H1 (cell line): ENCODE data around the gene MOCS1. TPM values are rescaled to one million over a fixed set of nuclear protein-coding genes. Genes with fewer than 3 reads are reported as not detected.

Source experiments
- CTCF ChIA-PET: fragments of 300-600 bp; sonication (Branson Sonifier 250); formaldehyde crosslinking; loops from one replicate; lab custom pipeline; 2021; ENCODE audit not compliant: partially characterized antibody; lab: Charles Lee
- POLR2A ChIA-PET: fragments of 300-600 bp; sonication (Branson Sonifier 250); formaldehyde crosslinking; loops from one replicate; lab custom pipeline; 2021; ENCODE audit warnings: inconsistent platforms; ENCODE audit not compliant: partially characterized antibody; lab: Charles Lee
- DNase-seq, 2 experiments: peaks; one replicate each; pipeline versions ENCODE4 v3.0.0 to v3.0.0-alpha.2; 2010 to 2022; ENCODE audit warnings: low spot score in 2 of 2, low read depth in 1 of 2, mixed read lengths in 1 of 2
- FAIRE-seq: peaks from 2 replicates; lab custom pipeline; 2011; peaks lifted over from hg19 to GRCh38; lab: Jason Lieb, UNC
- H2AFZ ChIP-seq: 2 replicates; pipeline ENCODE4 v1.8.1; 2012; ENCODE audit warnings: low read length, inconsistent platforms
- H2AK5ac ChIP-seq: 2 replicates; pipeline ENCODE4 v1.6.1; 2013; ENCODE audit warnings: low read depth, low read length
- H2BK120ac ChIP-seq: replicated peaks from 2 replicates; pipeline ENCODE3; 2013; ENCODE audit warnings: low read depth, low read length, inconsistent platforms
- H2BK12ac ChIP-seq: 2 replicates; pipeline ENCODE4 v1.6.1; 2013; ENCODE audit warnings: low read depth, low read length
- H2BK15ac ChIP-seq: 2 replicates; pipeline ENCODE4 v1.6.1; 2013; ENCODE audit warnings: low read length
- H2BK20ac ChIP-seq: 2 replicates; pipeline ENCODE4 v1.6.1; 2013; ENCODE audit warnings: low read length
- H2BK5ac ChIP-seq: 2 replicates; pipeline ENCODE4 v1.6.1; 2013; ENCODE audit warnings: low read depth, low read length
- H3K14ac ChIP-seq: 2 replicates; pipeline ENCODE4 v1.6.1; 2013; ENCODE audit warnings: inconsistent platforms; ENCODE audit not compliant: insufficient read length
- H3K18ac ChIP-seq: 2 replicates; pipeline ENCODE4 v1.6.1; 2013; ENCODE audit warnings: low read length; ENCODE audit errors: extremely low read depth
- H3K23ac ChIP-seq: 2 replicates; pipeline ENCODE4 v1.6.1; 2013; ENCODE audit warnings: inconsistent platforms; ENCODE audit not compliant: insufficient read length
- H3K23me2 ChIP-seq: 2 replicates; pipeline ENCODE4 v1.6.1; 2013; ENCODE audit warnings: low read depth, low read length
- H3K27ac ChIP-seq: 2 replicates; pipeline ENCODE4 v1.6.1; 2011; ENCODE audit warnings: low read depth, low read length, inconsistent platforms
- H3K27me3 ChIP-seq, 4 experiments: replicated peaks in 1 of 4; 1 replicate in 1 of 4; 2 replicates in 3 of 4; pipeline versions ENCODE4 v1.6.1 to v1.8.1; 2011 to 2013; ENCODE audit warnings: low read length in 3 of 4, mild to moderate bottlenecking in 3 of 4, inconsistent platforms in 2 of 4, mixed read lengths in 2 of 4, moderate library complexity in 1 of 4; ENCODE audit not compliant: control insufficient read depth in 3 of 4, insufficient read depth in 3 of 4; ENCODE audit errors: extremely low read depth in 1 of 4
- H3K36me3 ChIP-seq, 4 experiments: 2 replicates each; pipeline versions ENCODE4 v1.6.1 to v1.8.1; 2011 to 2013; ENCODE audit warnings: mild to moderate bottlenecking in 4 of 4, low read length in 3 of 4, moderate library complexity in 2 of 4, control low read depth in 1 of 4, inconsistent platforms in 1 of 4; ENCODE audit not compliant: insufficient read depth in 4 of 4, control insufficient read depth in 2 of 4
- H3K4ac ChIP-seq: replicated peaks from 2 replicates; pipeline ENCODE3; 2013; ENCODE audit warnings: low read length, low read depth, mixed read lengths, inconsistent platforms; ENCODE audit not compliant: insufficient read length
- H3K4me1 ChIP-seq, 4 experiments: replicated peaks in 1 of 4; 1 replicate in 1 of 4; 2 replicates in 3 of 4; pipeline versions ENCODE4 v1.6.1 to v1.8.1; 2011 to 2013; ENCODE audit warnings: low read length in 3 of 4, inconsistent platforms in 2 of 4, mixed read lengths in 1 of 4; ENCODE audit not compliant: insufficient read depth in 4 of 4, control insufficient read depth in 3 of 4
- H3K4me2 ChIP-seq, 2 experiments: 2 replicates each; pipeline versions ENCODE4 v1.6.1 to v1.8.1; 2011 to 2013; ENCODE audit warnings: low read depth in 2 of 2, low read length in 2 of 2, control low read depth in 1 of 2, inconsistent platforms in 1 of 2, mild to moderate bottlenecking in 1 of 2; ENCODE audit not compliant: insufficient read depth in 1 of 2
- H3K4me3 ChIP-seq, 4 experiments: fragments of 200-600, 300-600 bp in 1 of 4; sonication (generic), shearing (Covaris generic), sonication (Bioruptor Twin) in 1 of 4; 2 replicates each; pipeline versions ENCODE4 v1.5.1 to v1.8.1; 2011 to 2016; ENCODE audit warnings: low read length in 4 of 4, low read depth in 3 of 4, control low read depth in 2 of 4, inconsistent platforms in 2 of 4, mild to moderate bottlenecking in 2 of 4, mixed read lengths in 1 of 4, moderate library complexity in 1 of 4; ENCODE audit not compliant: insufficient read depth in 2 of 4; ENCODE audit errors: extremely low read depth in 1 of 4
- H3K56ac ChIP-seq: replicated peaks from 2 replicates; pipeline ENCODE3; 2013; ENCODE audit warnings: low read depth, mild to moderate bottlenecking, mixed read lengths, low read length, inconsistent platforms; ENCODE audit not compliant: insufficient read length
- H3K79me1 ChIP-seq: 2 replicates; pipeline ENCODE4 v1.6.1; 2013; ENCODE audit warnings: low read depth, low read length, control low read depth
- H3K79me2 ChIP-seq, 2 experiments: 2 replicates each; pipeline versions ENCODE4 v1.6.1 to v1.8.1; 2012 to 2013; ENCODE audit warnings: low read length in 2 of 2, mild to moderate bottlenecking in 2 of 2, inconsistent platforms in 1 of 2; ENCODE audit not compliant: insufficient read depth in 2 of 2, control insufficient read depth in 1 of 2
- H3K9ac ChIP-seq, 4 experiments: replicated peaks in 1 of 4; 1 replicate in 1 of 4; 2 replicates in 3 of 4; pipeline versions ENCODE4 v1.6.1 to v1.8.1; 2011 to 2013; ENCODE audit warnings: low read depth in 3 of 4, low read length in 3 of 4, control low read depth in 2 of 4, mild to moderate bottlenecking in 2 of 4, moderate library complexity in 2 of 4, inconsistent platforms in 1 of 4; ENCODE audit errors: extremely low read depth in 1 of 4
- H3K9me3 ChIP-seq, 2 experiments: 2 replicates each; pipeline versions ENCODE4 v1.6.1 to v1.8.1; 2012 to 2013; ENCODE audit warnings: mild to moderate bottlenecking in 2 of 2, moderate library complexity in 2 of 2, control low read depth in 1 of 2, inconsistent platforms in 1 of 2, low read depth in 1 of 2, low read length in 1 of 2, mixed read lengths in 1 of 2; ENCODE audit not compliant: insufficient read depth in 2 of 2
- H4K20me1 ChIP-seq, 2 experiments: replicated peaks in 1 of 2; 2 replicates each; pipeline versions ENCODE3 to v1.8.1; 2011 to 2013; ENCODE audit warnings: inconsistent platforms in 2 of 2, low read length in 2 of 2, mild to moderate bottlenecking in 1 of 2; ENCODE audit not compliant: insufficient read depth in 2 of 2, control insufficient read depth in 1 of 2
- H4K5ac ChIP-seq: 2 replicates; pipeline ENCODE4 v1.6.1; 2013; ENCODE audit warnings: low read length, low read depth, mixed read lengths, inconsistent platforms; ENCODE audit not compliant: insufficient read length
- H4K8ac ChIP-seq: 2 replicates; pipeline ENCODE4 v1.8.0; 2013; ENCODE audit warnings: mild to moderate bottlenecking, moderate library complexity, low read length, inconsistent platforms; ENCODE audit not compliant: insufficient read depth; ENCODE audit errors: extremely low read depth
- H4K91ac ChIP-seq: replicated peaks from 2 replicates; pipeline ENCODE3; 2013; ENCODE audit warnings: low read length, mixed read lengths, inconsistent platforms; ENCODE audit not compliant: insufficient read length
- E2F6 ChIP-seq: IDR thresholded peaks from 2 replicates; pipeline ENCODE4 v1.6.1; 2012; ENCODE audit warnings: inconsistent platforms
- TCF12 ChIP-seq: IDR thresholded peaks from 2 replicates; pipeline ENCODE4 v1.6.1; 2011; ENCODE audit warnings: low read depth, mild to moderate bottlenecking, low read length
- WGBS, 2 experiments: shearing (Covaris generic) in 1 of 2; methylation state at CpG; one replicate each; pipeline versions ENCODE4 v1.1.6 to v1.1.7; 2013 to 2015; ENCODE audit warnings: low lambda C conversion rate in 2 of 2, mixed read lengths in 2 of 2, inconsistent platforms in 1 of 2, low coverage in 1 of 2, missing lambda C conversion rate in 1 of 2; ENCODE audit not compliant: insufficient replicate concordance in 2 of 2, insufficient coverage in 1 of 2, insufficient read length in 1 of 2; ENCODE audit errors: extremely low coverage in 1 of 2, missing lambda C conversion rate in 1 of 2; 5-methylcytosine and 5-hydroxymethylcytosine counted together
- polyA plus RNA-seq, 7 experiments: library from polyadenylated mRNA; depleted of rRNA in 3 of 7; stranded (reverse) in 5 of 7; unstranded in 2 of 7; fragments of >200 nt in 5 of 7; fragments of 200-250 nt in 2 of 7; gene quantifications; 1 replicate in 5 of 7; 2 replicates in 1 of 7; 4 replicates in 1 of 7; pipeline versions ENCODE4 v1.2.1 to v1.2.3, GENCODE V29; 2011 to 2013; ENCODE audit warnings: missing spikeins in 2 of 7, mixed read lengths in 2 of 7
- total RNA-seq: library from RNA; stranded (reverse); fragmentation: NEBNext Ultra II Directional; extraction: Animal tissue kit (Norgen Biotek cat#: 25700); gene quantifications from 2 replicates; pipeline ENCODE4 v1.2.1, GENCODE V29; 2021

MOCS1 gene
- total and polyA plus RNA-seq, 2 of the 8 experiments (the other 6 are each of a cell fraction or from before 2014, with no cell fraction given) = 13.4 to 19.7 TPM

DNA sequence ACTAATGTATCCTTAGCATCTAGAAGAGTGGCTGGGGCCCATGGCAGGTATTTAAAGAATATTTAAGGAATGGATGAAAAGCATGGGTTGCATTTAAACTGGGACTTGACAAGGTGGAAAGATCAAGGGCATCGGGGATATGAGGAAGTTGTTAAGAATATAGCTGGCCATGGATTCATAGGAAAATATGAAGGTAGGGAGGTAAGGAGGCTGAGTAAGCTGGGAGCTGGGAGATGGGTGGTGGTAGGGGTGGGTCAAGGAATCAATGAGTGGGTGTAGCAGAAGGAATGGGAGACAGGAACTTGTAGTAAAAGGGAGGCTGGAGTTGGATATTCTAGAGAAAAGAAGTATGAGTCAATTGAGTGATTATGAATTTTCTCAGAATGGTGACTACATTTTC lies 44.0 kb upstream of the MOCS1 start:
- Histone ChIP-seq H4K20me1 (no peaks in the 10 kb centered on the region), H3K4ac (no peak overlapping the region), H2BK15ac (no peak overlapping the region), H3K79me1 (no peaks in the 10 kb centered on the region), H3K79me2 (no peaks in the 10 kb centered on the region), H3K27me3 (no peaks in the 10 kb centered on the region), H3K56ac (no peak overlapping the region), H4K91ac (no peak overlapping the region), H3K23ac (no peak overlapping the region), H4K8ac (no peak overlapping the region), H2BK120ac (no peak overlapping the region), H2AK5ac (no peak overlapping the region), H2BK12ac (no peak overlapping the region), H2BK20ac (no peak overlapping the region), H3K4me3 (no peak overlapping the region), H4K5ac (no peak overlapping the region), H3K27ac (no peak overlapping the region), H2BK5ac (no peak overlapping the region), H3K14ac (no peak overlapping the region), H3K18ac (no peak overlapping the region), H3K36me3 (no peaks in the 10 kb centered on the region), H3K9me3 (no peaks in the 10 kb centered on the region), H3K23me2 (no peaks in the 10 kb centered on the region), H3K4me2 (no peak overlapping the region), H2AFZ (no peak overlapping the region), H3K9ac (no peak overlapping the region), H3K4me1 (peaks cover 0 to 6% (median 2%) of the 10 kb centered on the region in 4 experiments; a peak in 2 of 7 replicates)
- ChIA-PET CTCF (interaction anchor here (0.7 to 3.5 kb wide), 6 partner anchors 74 to 334 kb away, joined by 3 to 24 read pairs (median 4); no protein-coding TSS in a partner anchor), POLR2A (no interaction called here)
- no peak for FAIRE-seq
- TF ChIP-seq TCF12 (no peak), E2F6 (no peak)
- WGBS, 2 experiments = 78% methylated on average over 1 of the region's 1 CpG; no CpG with 5 or more reads in 1 of the 2 experiments
- no peak for DNase-seq
